Measurements from ENCODE around the gene FRMD3. TPM values are rescaled to one million over a fixed set of nuclear protein-coding genes. Genes with fewer than 3 reads are reported as not detected.

Gene FRMD3
- polyA plus RNA-seq (2012; ENCODE audit: insufficient read depth, insufficient read length, low read depth): 13.5 TPM

- peak; percentile 81 for TF ChIP-seq CTCF (IDR thresholded peaks at IDR 0.05; ENCODE audit: low read depth, low read length)
- no peaks in the 10 kb centered on the region; the same call in 1 of the 2 replicates for H3K36me3 ChIP-seq
- peak; percentile 95 for DNase-seq
- no peaks in the 10 kb centered on the region for H3K9me3 ChIP-seq
- H3K27me3 ChIP-seq: no peaks in the 10 kb centered on the region
- H3K4me3 ChIP-seq (ENCODE audit: low read depth, low read length): peak within 1 kb of the TSS; percentile 94
- H3K4me1 ChIP-seq: no peaks in the 10 kb centered on the region
Observed at GRCh38 chr9:83538172-83538889, at the start of gene FRMD3. FRMD3 (minus strand) TSS chr9:83538401; CDS start chr9:83538231, 170 bp downstream.

GRCh38 chr9:83584995-83585394 is 46.8 kb upstream of the FRMD3 start:
- TF ChIP-seq CTCF (IDR thresholded peaks at IDR 0.05; ENCODE audit: low read depth, low read length): no peak
- DNase-seq: no peak
- H3K9me3 ChIP-seq: no peaks in the 10 kb centered on the region
- no peaks in the 10 kb centered on the region for H3K36me3 ChIP-seq
- H3K4me3 ChIP-seq (ENCODE audit: low read depth, low read length): no peak overlapping the region
- H3K27me3 ChIP-seq: no peaks in the 10 kb centered on the region
- no peaks in the 10 kb centered on the region for H3K4me1 ChIP-seq

GRCh38 chr9:83583151-83584014 is 45.2 kb upstream of the FRMD3 start:
- no peak overlapping the region for H3K4me3 ChIP-seq (ENCODE audit: low read depth, low read length)
- H3K36me3 ChIP-seq: no peaks in the 10 kb centered on the region
- no peaks in the 10 kb centered on the region for H3K27me3 ChIP-seq
- DNase-seq: peak; percentile 65
- no peaks in the 10 kb centered on the region for H3K4me1 ChIP-seq
- TF ChIP-seq CTCF (IDR thresholded peaks at IDR 0.05; ENCODE audit: low read depth, low read length): peak; percentile 91
- no peaks in the 10 kb centered on the region for H3K9me3 ChIP-seq

GRCh38 chr9:83582029-83582428 is 43.8 kb upstream of the FRMD3 start:
- no peaks in the 10 kb centered on the region for H3K9me3 ChIP-seq
- no peaks in the 10 kb centered on the region for H3K27me3 ChIP-seq
- no peak for DNase-seq
- no peaks in the 10 kb centered on the region for H3K36me3 ChIP-seq
- H3K4me3 ChIP-seq (ENCODE audit: low read depth, low read length): no peak overlapping the region
- no peaks in the 10 kb centered on the region for H3K4me1 ChIP-seq
- no peak for TF ChIP-seq CTCF (IDR thresholded peaks at IDR 0.05; ENCODE audit: low read depth, low read length)

- Histone ChIP-seq H3K4me1 (no peaks in the 10 kb centered on the region), H3K27me3 (no peaks in the 10 kb centered on the region), H3K36me3 (no peaks in the 10 kb centered on the region), H3K9me3 (no peaks in the 10 kb centered on the region), H3K4me3 (ENCODE audit: low read depth, low read length) (no peak overlapping the region)
- no peak for DNase-seq
- no peak for TF ChIP-seq CTCF (IDR thresholded peaks at IDR 0.05; ENCODE audit: low read depth, low read length)
Observed at GRCh38 chr9:83574482-83574881, 36.3 kb upstream of the FRMD3 start.

All from BE2C (cell line).